GM08714 (cell line): ENCODE data around the gene CNTNAP2.
"Not testable (repeated sequence)": the region's sequence is repeated elsewhere in the genome, so short reads cannot be mapped to it uniquely, and the experiment has no call there.

Source experiments
- H3K4me3 ChIP-seq: fragments of 200-500 bp; sonication (Bioruptor generic); 2 replicates; pipeline ENCODE4 v1.5.1; 2014; ENCODE audit warnings: mild to moderate bottlenecking, low read length, inconsistent platforms
- ZNF274 ChIP-seq: IDR thresholded peaks from 2 replicates; pipeline ENCODE4 v1.6.1; 2012; ENCODE audit warnings: mild to moderate bottlenecking, low read depth, low read length

The CNTNAP2 gene

GRCh38 chr7:148050492-148051158, 1934.0 kb downstream of the CNTNAP2 start:
- H3K4me3 ChIP-seq: no peak overlapping the region
- TF ChIP-seq ZNF274: no peak

- TF ChIP-seq ZNF274: no peak
- H3K4me3 ChIP-seq: no peak overlapping the region
Measured at GRCh38 chr7:148056406-148056805, 1939.8 kb downstream of the CNTNAP2 start.

GRCh38 chr7:148058092-148058491, 1941.5 kb downstream of the CNTNAP2 start:
- TF ChIP-seq ZNF274: no peak
- H3K4me3 ChIP-seq: no peak overlapping the region

- no peak for TF ChIP-seq ZNF274
- no peak overlapping the region for H3K4me3 ChIP-seq
Measured at GRCh38 chr7:148058753-148059152, 1942.2 kb downstream of the CNTNAP2 start.

- TF ChIP-seq ZNF274: no peak
- no peak overlapping the region for H3K4me3 ChIP-seq
Measured at GRCh38 chr7:148060724-148061123, 1944.1 kb downstream of the CNTNAP2 start.

GRCh38 chr7:148078111-148078510, 1961.5 kb downstream of the CNTNAP2 start:
- H3K4me3 ChIP-seq: not testable (repeated sequence)

- no peak for TF ChIP-seq ZNF274
Measured at GRCh38 chr7:148079206-148080080, 1962.8 kb downstream of the CNTNAP2 start.

GRCh38 chr7:148083448-148083847, 1966.8 kb downstream of the CNTNAP2 start:
- H3K4me3 ChIP-seq: no peak overlapping the region
- TF ChIP-seq ZNF274: no peak

More at GRCh38 chr7:148079206-148080080, 1962.8 kb downstream of the CNTNAP2 start:
- no peak overlapping the region for H3K4me3 ChIP-seq

GRCh38 chr7:148084138-148084537, 1967.5 kb downstream of the CNTNAP2 start:
- TF ChIP-seq ZNF274: no peak
- no peak overlapping the region for H3K4me3 ChIP-seq

GRCh38 chr7:148091882-148092281, 1975.3 kb downstream of the CNTNAP2 start:
- no peak for TF ChIP-seq ZNF274
- H3K4me3 ChIP-seq: no peak overlapping the region

- H3K4me3 ChIP-seq: no peak overlapping the region
- TF ChIP-seq ZNF274: no peak
Measured at GRCh38 chr7:148093375-148094166, 1977.0 kb downstream of the CNTNAP2 start.

- TF ChIP-seq ZNF274: no peak
- H3K4me3 ChIP-seq: no peak overlapping the region
Measured at GRCh38 chr7:148095066-148095465, 1978.5 kb downstream of the CNTNAP2 start.

GRCh38 chr7:148104136-148104716, 1987.6 kb downstream of the CNTNAP2 start:
- no peak overlapping the region for H3K4me3 ChIP-seq
- no peak for TF ChIP-seq ZNF274

GRCh38 chr7:148104924-148105323, 1988.3 kb downstream of the CNTNAP2 start:
- TF ChIP-seq ZNF274: no peak
- H3K4me3 ChIP-seq: no peak overlapping the region

GRCh38 chr7:148105853-148106252, 1989.3 kb downstream of the CNTNAP2 start:
- no peak for TF ChIP-seq ZNF274
- no peak overlapping the region for H3K4me3 ChIP-seq
